ENCODE data around the gene RASA3.

RASA3 gene

DNA sequence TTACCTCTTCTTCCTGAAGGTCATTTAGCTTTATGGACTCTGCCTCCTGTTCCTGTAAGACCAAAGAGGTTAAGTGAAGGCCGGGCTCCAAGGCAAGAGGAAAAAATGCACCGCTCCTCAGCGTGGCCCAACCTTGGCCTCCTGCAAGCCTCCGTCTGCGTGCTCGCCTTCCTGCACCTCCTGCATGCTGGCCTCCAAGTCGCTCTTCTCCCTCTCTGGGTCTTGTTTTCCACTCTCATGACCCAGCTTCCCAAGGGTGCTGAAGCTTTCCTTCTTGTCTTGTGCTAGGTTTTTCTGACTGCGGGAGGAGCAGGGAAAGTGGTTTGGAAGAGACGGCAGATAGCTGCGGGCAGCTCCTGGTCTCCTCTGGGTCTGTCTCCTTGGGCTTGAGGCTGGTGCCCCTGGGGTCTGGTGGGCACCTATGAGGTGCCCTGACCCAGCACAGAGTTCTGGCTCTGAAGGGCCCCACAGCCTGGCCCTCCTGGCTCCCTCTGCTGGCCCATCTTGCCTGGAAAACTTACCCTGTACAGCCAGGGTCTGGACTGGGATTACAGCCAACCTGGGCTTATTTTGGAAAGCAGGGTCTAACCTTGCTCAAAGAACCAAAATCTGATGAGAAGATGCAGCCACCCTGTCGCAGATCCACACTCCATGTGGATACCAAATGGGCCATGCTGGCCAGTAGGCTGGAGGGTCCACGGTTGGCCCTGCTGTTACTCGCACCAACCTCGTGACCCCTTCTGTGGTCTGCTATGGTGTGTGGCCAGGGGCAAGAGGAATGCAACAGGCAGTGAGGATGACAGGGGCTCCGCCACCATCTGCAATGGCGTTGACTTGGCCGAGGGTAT lies 163.7 kb downstream of the RASA3 start:
- DNase-seq (ENCODE audit: low read depth) = no peak

DNA sequence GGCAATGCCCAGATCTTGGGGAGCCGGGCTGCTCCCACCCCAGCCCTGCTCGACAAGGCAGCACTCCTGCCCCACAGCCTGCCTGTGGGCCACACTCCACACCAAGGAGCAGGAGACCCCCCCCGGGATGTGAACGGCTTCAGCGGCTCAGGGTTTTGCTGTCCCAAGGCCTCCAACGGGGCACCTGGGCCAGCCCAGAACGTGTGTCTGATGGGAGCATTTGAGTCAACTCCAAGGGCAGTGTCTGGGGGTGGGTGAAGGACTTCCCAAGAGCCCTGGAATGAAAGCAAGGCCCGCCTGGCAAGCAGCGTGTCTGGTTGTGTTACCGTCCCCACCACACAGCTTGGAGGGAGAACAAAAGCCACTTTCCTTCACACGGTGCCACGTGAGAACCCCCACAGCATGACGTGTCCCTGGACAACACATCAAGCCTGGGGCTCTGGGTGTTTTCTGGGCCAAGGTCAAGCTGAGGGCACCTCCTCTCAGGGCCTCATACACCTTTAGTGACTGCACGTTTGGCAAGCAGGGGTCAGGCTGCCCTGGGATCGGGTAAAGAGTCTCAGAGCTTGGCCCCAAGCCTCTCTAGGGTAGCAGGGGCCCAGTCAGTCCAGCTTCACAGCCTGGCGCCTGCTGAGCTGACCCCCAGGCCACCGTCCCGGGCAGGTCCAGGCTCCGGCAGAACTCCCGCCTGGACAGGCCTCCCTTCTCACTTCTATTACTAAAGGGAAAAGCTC lies 164.5 kb downstream of the RASA3 start:
- DNase-seq (ENCODE audit: low read depth) = no peak

GRCh38 chr13:113967206-113967720 lies 165.2 kb downstream of the RASA3 start:
- DNase-seq (ENCODE audit: low read depth) = no peak

DNA sequence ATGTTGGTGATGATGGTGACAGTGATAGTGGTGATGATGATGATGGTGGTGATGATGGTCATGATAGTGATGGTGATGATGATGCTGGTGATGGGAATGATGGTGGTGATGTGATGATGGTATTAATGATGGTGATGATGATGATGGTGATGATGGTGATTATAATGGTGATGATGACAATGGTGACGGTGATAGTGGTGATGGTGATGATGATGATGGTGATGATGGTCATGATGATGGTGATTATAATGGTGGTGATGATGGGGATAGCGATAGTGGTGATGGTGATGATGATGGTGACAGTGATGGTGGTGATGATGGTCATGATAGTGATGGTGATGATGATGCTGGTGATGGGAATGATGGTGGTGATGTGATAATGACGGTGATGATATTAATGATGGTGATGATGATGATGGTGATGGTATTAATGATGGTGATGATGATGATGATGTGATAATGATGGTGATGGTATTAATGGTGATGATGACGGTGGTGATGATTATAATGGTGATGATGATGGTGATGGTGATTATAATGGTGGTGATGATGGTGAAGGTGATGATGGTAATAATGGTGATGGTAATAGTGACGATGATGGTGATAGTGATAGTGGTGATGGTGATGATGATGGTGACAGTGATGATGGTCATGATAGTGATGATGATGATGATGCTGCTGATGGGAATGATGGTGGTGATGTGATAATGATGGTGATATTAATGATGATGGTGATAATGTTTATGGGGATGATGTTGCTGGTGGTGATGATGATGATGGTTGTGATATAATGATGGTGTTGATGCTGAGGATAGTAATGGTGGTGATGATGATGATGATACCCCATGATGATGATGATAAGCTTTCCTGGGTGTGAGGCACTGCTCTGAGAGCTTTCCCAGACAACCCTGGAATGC lies 166.2 kb downstream of the RASA3 start:
- DNase-seq (ENCODE audit: low read depth) = no peak

DNA sequence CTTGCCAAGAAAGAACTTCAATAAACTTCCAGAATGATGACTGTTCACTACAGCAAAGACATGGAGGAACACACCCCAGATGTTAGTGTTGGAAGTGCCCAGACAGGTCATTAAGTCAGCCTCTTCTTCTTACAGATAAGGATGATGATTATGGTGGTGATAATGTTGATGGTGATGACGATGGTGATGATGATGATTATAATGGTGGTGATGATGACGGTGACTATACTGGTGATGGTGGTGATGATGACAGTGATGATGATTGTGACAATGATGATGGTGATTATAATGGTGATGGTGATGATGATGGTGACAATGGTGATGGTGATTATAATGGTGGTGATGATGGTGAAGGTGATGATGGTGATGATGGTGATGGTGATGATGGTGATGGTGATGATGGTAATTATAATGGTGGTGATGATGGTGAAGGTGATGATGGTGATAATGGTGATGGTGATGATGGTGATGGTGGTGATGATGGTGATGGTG lies 167.0 kb downstream of the RASA3 start:
- DNase-seq (ENCODE audit: low read depth) = no peak

DNA sequence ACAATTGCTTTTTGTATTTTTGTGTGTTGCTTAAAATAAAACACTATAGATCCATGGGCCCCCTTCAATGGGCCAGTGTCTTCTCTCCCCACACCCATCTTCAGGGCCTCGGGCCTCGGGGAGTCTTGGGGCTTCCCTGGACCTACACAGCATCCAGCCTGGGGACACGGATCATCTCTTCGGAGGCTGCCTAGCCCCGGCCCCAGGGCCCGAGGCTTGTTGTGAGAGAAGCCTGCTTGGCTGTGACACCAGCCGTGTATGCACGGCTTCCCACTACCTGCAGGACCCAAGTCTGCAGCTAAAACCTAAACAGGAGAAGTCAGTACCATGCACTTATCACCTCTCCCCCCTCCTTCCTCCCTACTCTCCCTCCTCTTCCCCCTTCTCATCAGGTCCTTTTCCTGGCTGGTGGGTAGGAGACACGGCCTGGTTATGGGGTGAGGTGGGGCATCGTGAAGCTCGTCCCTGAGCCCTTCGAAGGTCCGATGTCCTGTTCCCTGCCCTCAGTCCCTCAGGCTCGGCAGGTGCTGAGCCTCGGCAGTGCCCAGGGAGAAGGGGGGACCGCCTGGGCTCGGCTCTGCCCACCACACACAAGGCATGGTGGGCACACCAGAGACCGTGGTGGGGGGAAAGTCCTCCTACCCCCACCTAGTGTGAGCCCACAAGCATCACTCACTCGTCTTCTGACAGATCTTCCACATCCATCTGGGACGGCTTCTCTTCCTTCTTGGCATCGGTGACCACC lies 168.0 kb downstream of the RASA3 start:
- DNase-seq (ENCODE audit: low read depth) = no peak

GRCh38 chr13:113963376-113963775 lies 169.0 kb downstream of the RASA3 start:
- no peak for DNase-seq (ENCODE audit: low read depth)

DNA sequence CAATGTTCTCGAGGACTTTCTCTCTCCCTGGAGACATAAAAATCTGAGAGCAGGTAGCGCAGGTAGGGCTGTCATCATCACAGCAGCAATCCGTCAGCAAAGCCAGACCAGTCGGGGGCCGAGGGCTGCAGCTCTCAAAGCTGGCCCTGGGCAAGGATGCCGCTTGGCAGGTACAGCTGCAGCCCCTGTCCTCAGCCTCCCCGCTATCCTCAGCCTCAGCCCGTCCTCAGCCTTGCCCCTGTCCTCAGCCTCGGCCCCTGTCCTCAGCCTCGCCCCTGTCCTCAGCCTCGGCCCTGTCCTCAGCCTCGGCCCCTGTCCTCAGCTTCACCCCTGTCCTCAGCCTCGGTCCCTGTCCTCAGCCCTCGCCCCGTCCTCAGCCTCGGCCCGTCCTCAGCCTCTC lies 169.4 kb downstream of the RASA3 start:
- no peak for DNase-seq (ENCODE audit: low read depth)

DNA sequence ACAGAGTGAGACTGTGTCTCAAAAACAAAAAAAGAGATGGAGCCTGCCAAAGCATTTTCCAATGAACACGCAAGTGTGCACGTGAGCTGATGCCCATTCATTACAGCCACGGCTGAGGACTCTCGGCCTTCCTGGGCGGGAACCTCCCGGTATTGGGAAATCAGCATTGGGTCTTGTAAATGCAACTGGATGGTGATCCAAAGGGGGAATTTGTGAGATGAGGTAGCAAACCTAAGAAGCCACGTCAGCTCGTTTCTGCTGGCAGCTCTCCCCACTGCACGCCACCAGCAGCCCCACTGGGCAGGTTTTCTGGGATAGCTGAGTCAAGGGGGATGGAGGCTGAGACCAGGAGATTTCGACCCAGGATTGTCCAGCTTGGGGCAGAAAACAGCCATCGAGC lies 170.0 kb downstream of the RASA3 start:
- DNase-seq (ENCODE audit: low read depth) = no peak

DNA sequence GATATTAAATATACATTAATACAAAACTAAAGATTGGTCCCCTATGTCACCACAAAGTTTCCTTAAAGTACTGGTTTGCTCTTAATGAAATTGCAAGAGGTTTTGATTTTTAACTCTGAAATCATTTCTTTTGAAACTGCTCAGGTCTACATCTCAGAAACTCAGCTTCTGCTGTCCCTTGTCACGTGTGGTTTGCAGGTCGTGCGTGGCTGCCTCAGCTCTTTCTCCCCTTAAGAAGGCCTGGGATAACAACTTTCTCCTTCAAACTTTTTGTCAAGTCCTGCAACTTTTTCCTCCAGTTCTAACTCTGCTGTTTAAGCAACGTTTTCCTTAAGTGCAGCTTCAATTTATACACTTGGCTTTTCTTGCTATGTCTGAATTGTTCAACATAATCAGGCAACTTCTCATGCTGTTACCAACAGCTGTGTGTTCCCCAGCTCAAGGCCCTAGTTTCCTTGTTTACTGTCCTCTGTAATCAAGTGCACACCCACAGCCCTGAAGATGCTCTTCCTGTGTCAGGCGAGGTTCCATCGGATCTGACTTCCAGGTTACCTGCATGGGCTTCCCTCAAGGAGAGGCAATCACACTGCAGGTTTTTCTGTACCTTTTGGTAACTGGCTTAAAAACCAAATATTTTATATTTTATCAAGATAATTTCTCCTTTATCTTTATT lies 172.0 kb downstream of the RASA3 start:
- DNase-seq (ENCODE audit: low read depth) = no peak

- no peak for DNase-seq (ENCODE audit: low read depth)
Observed at GRCh38 chr13:113959198-113959597, 173.2 kb downstream of the RASA3 start.

GRCh38 chr13:113958373-113958772 lies 174.1 kb downstream of the RASA3 start:
- DNase-seq (ENCODE audit: low read depth) = no peak

DNA sequence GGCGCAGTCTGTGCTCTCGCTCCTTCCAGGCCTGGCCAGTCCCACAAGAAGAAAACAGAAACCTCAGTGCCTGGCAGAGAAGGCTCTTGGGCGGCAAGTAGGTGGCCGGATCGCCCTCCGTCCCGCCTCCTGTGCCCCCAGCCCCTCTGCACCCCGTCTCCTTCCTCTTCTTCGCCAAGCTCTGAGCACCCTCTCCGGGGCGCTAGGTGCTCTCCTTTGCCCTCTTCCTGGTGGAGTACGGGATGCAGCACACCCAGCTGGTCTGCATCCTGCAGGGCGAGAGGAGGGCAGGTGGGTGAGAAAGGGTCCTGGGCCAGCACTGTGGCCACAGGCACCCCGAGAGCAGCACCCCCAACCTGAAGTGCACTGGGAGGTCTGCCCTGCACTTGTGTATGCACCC lies 175.9 kb downstream of the RASA3 start:
- DNase-seq (ENCODE audit: low read depth) = no peak

DNA sequence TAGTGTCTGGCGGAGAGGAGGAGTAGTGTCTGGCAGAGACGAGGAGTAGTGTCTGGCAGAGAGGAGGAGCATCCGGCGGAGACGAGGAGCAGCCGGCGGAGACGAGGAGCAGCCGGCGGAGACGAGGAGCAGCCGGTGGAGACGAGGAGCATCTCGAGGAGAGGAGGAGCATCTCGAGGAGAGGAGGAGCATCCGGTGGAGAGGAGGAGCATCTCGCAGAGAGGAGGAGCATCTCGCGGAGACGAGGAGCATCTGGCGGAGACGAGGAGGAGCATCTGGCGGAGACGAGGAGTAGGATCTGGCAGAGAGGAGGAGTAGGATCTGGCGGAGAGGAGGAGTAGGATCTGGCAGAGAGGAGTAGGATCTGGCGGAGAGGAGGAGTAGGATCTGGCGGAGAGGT lies 176.7 kb downstream of the RASA3 start:
- no peak for DNase-seq (ENCODE audit: low read depth)

- DNase-seq (ENCODE audit: low read depth) = no peak
Observed at GRCh38 chr13:113955235-113955634, 177.2 kb downstream of the RASA3 start.

GRCh38 chr13:113954046-113954835 lies 178.2 kb downstream of the RASA3 start:
- no peak for DNase-seq (ENCODE audit: low read depth)

DNA sequence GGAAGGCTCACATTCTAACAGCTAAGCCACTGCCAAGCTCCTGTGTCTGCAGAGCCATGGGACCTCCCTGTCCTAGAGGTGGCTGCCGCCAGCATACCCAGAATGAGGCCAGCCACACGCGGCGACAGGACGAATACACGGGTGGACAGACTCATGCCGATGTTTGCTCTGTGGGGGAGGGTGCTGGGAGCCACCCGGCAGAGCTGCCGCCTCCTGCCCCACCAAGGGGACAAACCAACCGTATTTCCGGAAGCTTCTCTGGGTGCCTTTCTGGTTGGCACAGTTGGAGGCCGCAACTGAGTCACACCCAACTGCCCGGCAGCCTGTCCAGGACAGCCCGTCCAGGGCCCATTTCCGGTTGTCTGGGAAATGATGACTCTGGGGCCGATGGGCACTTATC lies 178.9 kb downstream of the RASA3 start:
- DNase-seq (ENCODE audit: low read depth) = no peak

- no peak for DNase-seq (ENCODE audit: low read depth)
Observed at GRCh38 chr13:113952983-113953520, 179.4 kb downstream of the RASA3 start.

GRCh38 chr13:113952151-113952982 lies 180.1 kb downstream of the RASA3 start:
- no peak for DNase-seq (ENCODE audit: low read depth)

Measured in non-pigmented ciliary epithelial cell (primary cell).